NK-92 treated with Interleukin-12 subunit alpha and Interleukin-12 subunit beta, amount 100 ng/mL, for 24 hours (cell line): ENCODE results near the gene CASKIN1.

Experiments used
- DNase-seq: peaks from one replicate; lab custom pipeline; 2025; lab: John Stamatoyannopoulos, UW

The CASKIN1 gene

DNA sequence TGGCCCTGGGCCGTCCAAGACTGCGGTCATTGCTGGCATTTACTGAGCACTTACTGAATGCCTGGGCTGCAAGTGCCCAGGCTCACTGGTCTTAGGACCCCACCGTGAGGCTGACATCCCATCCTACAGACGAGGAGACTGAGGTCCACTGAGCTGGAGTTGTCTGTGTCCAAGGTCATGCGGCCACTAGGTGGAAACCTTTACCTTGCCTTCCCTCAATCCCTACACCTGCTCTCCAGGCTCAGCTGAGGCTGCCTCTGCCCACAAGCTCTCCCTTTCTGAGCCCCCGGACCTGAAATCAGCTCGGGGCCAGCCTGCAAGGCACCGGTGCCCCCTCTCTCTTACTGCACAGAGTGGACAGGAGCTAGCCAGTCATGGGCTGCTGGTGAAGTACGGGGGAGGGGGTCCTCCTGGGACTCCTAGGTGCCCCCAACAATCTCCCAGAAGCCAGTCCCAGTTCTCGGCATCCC is 1.5 kb downstream of the CASKIN1 start:
- no peak for DNase-seq

GRCh38 chr16:2194166-2194834 is 2.1 kb downstream of the CASKIN1 start:
- no peak for DNase-seq

DNA sequence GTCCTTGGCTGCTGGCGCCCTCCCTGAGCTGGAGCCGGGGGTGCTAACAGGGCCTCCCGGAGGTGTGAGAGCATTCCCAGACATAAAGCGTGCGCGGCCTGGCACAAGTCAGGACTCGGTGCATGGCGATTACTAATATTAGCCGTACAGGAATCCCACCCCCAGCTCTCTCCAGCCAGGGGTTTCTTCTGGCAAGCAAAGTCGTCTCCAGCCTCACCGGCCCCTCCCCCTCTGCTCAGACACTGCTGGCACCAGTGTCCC is 5.0 kb downstream of the CASKIN1 start:
- no peak for DNase-seq

- no peak for DNase-seq
Measured at GRCh38 chr16:2190659-2191445, 5.6 kb downstream of the CASKIN1 start.

DNA sequence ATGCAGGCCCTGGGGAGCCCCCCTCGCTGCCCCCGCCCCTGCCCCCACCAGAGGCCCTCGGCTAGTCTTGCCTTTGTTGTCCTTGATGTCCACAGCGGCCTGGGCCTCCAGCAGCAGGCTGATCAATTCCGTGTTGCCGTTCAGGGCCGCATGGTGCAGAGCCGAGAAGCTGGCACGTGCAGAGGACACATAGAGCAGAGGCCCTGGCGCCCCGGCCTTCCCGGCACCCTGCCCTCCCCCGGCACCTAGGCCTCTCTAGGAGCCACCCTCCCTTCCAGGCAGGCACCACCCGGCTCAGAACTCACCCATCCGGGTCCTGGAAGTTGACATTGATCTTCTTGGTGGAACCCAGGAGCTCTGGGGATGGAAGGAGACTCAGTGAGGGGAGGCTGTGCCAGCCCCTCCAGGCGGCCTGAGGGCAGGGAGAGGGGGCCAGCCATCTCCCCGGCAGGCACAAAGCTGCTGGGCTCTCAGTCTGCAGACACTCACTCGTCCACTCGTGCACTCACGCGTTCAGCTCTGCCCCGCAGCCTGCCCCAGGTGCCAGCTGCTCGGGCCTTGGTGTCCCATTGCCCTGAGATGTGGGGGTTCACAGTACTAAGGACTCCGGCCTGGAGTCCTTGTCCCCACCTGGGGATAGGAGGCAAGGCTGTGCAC is 6.3 kb downstream of the CASKIN1 start:
- DNase-seq, result no peak

DNA sequence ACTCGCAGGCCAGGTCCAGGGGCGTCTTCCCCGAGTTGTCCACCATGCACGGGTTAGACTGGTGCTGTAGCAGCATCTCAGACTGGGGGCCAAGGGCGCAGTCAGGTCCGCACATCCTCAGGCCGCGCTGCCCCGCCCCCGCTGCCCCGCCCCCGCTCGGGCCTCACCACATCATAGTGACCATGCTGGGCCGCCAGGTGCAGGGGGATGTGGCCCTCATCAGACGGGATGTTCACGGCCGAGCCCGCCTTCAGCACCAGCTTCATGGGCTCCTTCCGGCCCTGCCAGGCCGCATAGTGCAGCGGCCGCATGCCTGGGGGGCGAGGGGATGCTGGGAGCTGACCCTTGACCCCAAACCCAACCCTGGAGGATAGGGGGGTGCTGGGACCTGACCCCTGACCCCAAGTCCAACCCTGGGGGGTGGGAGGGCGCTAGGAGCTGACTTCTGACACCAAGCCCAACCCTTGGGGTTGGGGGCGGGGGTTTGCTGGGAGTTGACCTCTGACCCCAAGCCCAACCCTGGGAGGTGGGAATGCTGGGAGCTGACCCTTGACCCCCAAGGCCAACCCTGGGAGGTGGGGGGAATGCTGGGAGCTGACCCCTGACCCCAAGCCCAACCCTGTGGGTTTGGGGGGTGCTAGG is 7.0 kb downstream of the CASKIN1 start:
- no peak for DNase-seq

DNA sequence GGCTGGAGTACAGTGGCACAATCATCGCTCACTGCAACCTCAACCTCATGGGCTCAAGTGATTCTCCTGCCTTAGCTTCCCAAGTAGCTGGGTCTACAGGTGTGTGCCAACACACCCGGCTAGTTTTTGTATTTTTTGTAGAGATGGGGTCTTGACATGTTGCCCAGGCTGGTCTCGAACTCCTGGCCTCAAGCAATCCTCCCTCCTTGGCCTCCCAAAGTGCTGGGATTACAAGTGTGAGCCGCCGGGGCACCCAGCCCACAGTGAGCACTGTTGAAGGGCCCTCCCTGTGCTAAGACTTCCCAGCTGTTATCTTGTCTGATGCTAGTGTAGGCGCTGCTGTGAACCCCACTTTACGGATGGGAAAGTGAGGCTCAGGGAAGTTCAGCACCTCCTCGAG is 8.0 kb downstream of the CASKIN1 start:
- no peak for DNase-seq

DNA sequence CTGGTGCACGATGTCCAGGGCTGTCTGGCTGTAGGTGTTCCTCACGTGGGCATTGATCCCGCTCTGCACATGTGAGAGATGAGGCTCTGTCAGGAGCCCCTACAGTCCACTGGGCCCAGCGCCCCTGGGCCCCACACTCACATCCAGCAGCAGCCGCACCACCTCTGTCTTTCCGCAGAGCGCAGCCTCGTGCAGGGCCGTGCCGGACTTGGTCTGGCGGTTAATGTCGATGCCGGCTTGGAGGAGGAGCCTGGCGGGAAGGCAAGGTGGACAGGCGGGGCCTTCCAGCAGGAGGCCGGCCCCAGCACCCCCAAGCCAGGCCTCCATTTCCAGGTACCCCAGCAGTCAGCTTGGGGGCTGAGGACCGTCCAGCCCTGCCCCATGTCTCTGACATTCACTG is 9.2 kb downstream of the CASKIN1 start:
- DNase-seq, result no peak

DNA sequence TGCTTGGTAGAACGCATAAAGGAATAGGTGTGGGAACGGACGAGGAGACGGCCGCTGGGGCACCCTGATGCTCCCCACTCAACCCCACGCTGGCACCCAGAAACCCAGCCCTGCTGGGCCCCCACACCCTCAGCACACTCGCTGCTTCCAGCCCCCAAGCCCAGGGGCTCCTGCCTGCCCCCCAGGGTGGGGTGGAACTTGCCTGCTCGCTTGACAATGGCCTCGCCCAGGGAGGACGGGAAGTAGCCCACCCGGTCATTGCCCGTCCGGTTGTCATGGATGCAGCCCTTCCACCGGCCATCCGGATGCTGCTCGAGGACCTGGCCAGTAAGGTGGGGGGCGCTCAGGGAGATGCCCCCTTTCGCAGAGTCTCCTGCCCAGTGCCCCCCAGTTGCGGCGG is 9.9 kb downstream of the CASKIN1 start:
- no peak for DNase-seq

GRCh38 chr16:2186064-2186463 is 10.3 kb downstream of the CASKIN1 start:
- no peak for DNase-seq

GRCh38 chr16:2184962-2185361 is 11.4 kb downstream of the CASKIN1 start:
- DNase-seq, result no peak

DNA sequence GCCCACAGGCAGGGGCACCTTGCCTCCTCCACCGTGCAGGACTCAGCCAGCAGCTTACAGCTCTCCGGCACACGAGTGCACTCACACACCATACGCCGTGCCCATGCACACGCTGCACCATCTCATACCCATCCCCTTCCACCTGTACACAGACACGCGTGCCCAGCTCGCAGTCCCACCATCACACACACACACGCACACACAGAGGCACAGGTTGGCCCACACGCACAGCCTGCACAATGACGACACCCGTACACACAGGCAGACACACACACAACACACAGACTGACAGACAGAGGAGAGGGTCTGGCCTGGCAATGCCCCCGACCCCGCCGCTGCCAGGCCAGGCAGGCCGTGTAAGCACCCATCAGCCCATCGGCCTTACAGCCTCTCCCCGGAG is 12.1 kb downstream of the CASKIN1 start:
- no peak for DNase-seq

DNA sequence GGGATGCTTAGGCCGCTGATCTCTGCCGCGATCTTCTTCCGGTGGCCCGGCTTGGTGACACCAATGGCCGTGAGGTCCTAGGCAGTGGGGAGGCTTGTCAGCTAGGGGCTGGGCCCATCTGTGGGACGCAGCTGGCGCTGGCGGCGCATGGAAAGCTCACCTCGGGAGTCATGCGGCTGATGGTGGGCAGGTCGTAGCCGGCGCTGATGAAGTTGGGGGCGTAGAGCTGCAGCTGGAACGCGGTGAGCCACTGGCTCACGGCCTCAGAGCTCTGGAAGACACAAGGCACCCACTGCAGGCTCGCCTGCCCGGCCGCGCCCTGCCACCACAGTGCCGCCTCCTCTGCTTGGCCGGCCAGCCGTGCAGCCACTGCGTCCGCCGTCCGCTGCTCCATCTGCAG is 12.7 kb downstream of the CASKIN1 start:
- no peak for DNase-seq

DNA sequence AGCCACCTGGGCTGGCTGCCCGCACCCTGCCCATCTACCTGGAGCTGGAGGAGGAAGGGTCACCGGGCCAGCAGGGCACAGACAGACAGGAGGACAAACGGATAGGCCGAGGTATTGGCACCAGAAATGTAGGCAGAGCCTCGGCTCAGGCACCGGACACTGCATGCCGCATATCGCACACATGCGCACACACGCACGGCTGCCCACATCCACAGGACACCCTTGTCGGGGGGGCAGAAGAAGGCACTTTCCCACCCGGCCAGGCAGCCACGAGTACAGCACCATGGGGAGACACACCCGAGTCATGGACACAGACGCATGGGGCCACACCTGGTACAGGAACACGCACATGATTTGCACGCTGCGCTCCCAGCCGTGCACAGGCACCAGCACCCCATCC is 14.5 kb downstream of the CASKIN1 start:
- no peak for DNase-seq

- no peak for DNase-seq
Measured at GRCh38 chr16:2180962-2181923, 15.2 kb downstream of the CASKIN1 start.

DNA sequence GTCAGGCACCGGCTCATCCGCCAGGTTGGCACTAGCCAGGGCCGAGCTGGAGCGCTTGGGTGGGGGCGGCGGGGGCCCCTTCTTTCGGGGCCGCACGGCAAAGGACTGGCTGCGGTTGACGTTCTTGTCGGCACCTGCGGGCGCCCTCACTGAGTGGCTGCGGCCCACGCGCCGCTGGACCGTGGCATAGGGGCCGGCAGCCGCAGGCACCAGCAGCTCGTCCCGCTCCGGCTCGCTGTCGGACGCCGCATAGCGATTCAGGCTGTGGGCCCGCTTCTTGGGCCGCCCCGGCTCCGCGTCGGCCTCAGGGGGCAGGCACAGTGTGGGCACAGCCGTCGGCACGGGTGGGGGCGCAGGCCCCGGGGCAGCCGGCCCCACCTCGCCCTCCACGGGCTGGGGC is 15.9 kb downstream of the CASKIN1 start:
- no peak for DNase-seq

DNA sequence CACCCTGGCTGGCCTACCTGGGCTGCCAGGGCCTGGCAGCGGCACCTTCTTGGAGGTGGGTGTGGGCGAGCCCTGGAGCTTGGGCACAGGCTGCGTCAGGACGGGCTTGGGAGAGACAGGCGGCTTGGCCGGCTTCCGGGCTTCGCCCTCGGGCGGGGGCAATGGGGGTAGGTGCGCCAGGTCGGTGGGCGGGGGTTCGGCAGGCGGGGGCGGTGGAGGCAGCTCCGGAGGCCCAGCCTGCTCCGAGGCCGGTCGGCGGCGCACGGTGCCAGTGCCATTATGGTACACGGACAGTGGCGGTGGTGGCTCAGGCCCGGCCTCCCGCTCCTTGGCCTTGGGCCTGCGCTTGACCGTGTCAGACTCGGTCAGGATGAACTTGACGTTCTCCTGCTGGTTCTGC is 16.8 kb downstream of the CASKIN1 start:
- no peak for DNase-seq

GRCh38 chr16:2179107-2179501 is 17.3 kb downstream of the CASKIN1 start:
- no peak for DNase-seq

- DNase-seq, result no peak
Measured at GRCh38 chr16:2178321-2179106, 17.9 kb downstream of the CASKIN1 start.

GRCh38 chr16:2177561-2177960 is 18.8 kb downstream of the CASKIN1 start:
- no peak for DNase-seq

DNA sequence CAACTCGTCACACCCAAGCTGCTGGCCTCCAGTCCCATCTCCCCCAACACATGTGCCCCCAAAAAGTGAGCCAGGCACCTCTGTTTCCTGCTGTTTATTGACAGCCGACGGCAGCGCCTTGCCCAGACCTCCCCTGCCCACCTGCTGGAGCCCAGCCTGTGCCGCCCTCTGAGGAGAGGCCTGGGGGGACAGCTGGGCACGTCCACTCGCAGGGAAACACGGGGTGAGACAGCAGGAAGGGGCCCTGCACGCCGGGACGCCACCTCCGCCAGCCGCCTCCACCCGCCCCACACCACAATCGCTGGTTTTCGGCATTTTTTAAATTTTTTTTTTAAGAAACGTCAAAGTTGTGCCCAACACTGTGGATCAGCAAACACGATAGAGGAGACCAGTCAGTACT is 19.3 kb downstream of the CASKIN1 start:
- no peak for DNase-seq
